ENCODE data around the gene WDR7.

GRCh38 chr18:56987236-56987635 is 336.1 kb downstream of the WDR7 start:
- TF ChIP-seq POLR2A (IDR thresholded peaks at IDR 0.05) (no peak), CTCF (IDR thresholded peaks at IDR 0.05) (no peak), EP300 (IDR thresholded peaks at IDR 0.05) (no peak)
